ENCODE data around the gene SYNRG.
A peak's percentile ranks its signal among the peaks of the same experiment; 100 is the strongest.

The SYNRG gene

GRCh38 chr17:37500378-37500777 lies 108.8 kb downstream of the SYNRG start:
- DNase-seq, result no peak

GRCh38 chr17:37494971-37495370 lies 114.2 kb downstream of the SYNRG start:
- DNase-seq, result no peak

GRCh38 chr17:37494401-37494831 lies 114.8 kb downstream of the SYNRG start:
- no peak for DNase-seq

GRCh38 chr17:37493249-37494027 lies 115.8 kb downstream of the SYNRG start:
- no peak for DNase-seq

GRCh38 chr17:37492167-37492566 lies 117.1 kb downstream of the SYNRG start:
- DNase-seq, result no peak

GRCh38 chr17:37490638-37491614 lies 118.3 kb downstream of the SYNRG start:
- no peak for DNase-seq

- DNase-seq, result peak; percentile 76 to 78
These were observed 119.1 kb downstream of the SYNRG start for GRCh38 chr17:37490022-37490587.

- peak; percentile 85 to 92 for DNase-seq
These were observed 119.8 kb downstream of the SYNRG start, which contains the start of gene DUSP14 for GRCh38 chr17:37489197-37490001. DUSP14 (plus strand) TSS chr17:37489891; CDS start chr17:37512273, 22,382 bp downstream.

GRCh38 chr17:37488607-37489196 lies 120.5 kb downstream of the SYNRG start:
- DNase-seq, result peak in 1 of 2 experiments; percentile 52

GRCh38 chr17:37488009-37488604 lies 121.1 kb downstream of the SYNRG start:
- DNase-seq, result peak in 1 of 2 experiments; percentile 22

GRCh38 chr17:37485938-37486570 lies 123.2 kb downstream of the SYNRG start:
- DNase-seq, result no peak

- DNase-seq, result no peak
These were observed 125.7 kb downstream of the SYNRG start for GRCh38 chr17:37483311-37484039.

GRCh38 chr17:37481001-37481665 lies 128.1 kb downstream of the SYNRG start:
- no peak for DNase-seq

GRCh38 chr17:37480427-37480826 lies 128.8 kb downstream of the SYNRG start:
- DNase-seq, result no peak

- no peak for DNase-seq
These were observed 130.2 kb downstream of the SYNRG start for GRCh38 chr17:37479025-37479424.

- no peak for DNase-seq
These were observed 131.0 kb downstream of the SYNRG start for GRCh38 chr17:37478187-37478586.

- no peak for DNase-seq
These were observed 132.6 kb downstream of the SYNRG start for GRCh38 chr17:37476431-37477120.

GRCh38 chr17:37475731-37476420 lies 133.3 kb downstream of the SYNRG start:
- no peak for DNase-seq

All from NCI-H1930 (cell line).